K562 (cell line): ENCODE data around the gene ERRFI1. TPM values are rescaled to one million over a fixed set of nuclear protein-coding genes. Genes with fewer than 3 reads are reported as not detected.

Source experiments
- ATAC-seq: fragments of 200-7000 bp; cut with Tn5 transposase; 3 replicates; pipeline ENCODE4 v1.9.1; 2020; ENCODE audit warnings: moderate library complexity
- BruUV-seq: library from RNA; stranded (reverse); fragments of 400-500 nt; replicated peaks from 2 replicates; lab custom pipeline; 2021; lab: Mats Ljungman, UMichigan
- CTCF ChIA-PET: fragments of 300-600 bp; formaldehyde crosslinking; extraction: SDS; loops from one replicate; lab custom pipeline; 2021; ENCODE audit warnings: low intra/inter-chr PET ratio; lab: Yijun Ruan, JAX
- POLR2A ChIA-PET: fragments of 300-600, 350-650 bp; sonication (Branson Sonifier 250); formaldehyde crosslinking; extraction: SDS; loops from one replicate; lab custom pipeline; 2021; ENCODE audit warnings: antibody characterized with exemption, inconsistent platforms; lab: Yijun Ruan, JAX
- DNase-seq, 4 experiments: peaks; one replicate each; pipeline versions ENCODE4 v3.0.0 to v3.0.0-alpha.2; 2011 to 2018; ENCODE audit warnings: low spot score in 3 of 4, mixed read lengths in 3 of 4; ENCODE audit errors: extremely low read depth in 1 of 4
- FAIRE-seq: peaks from 2 replicates; lab custom pipeline; 2011; peaks lifted over from hg19 to GRCh38; lab: Jason Lieb, UNC
- H2AFZ ChIP-seq: 2 replicates; pipeline ENCODE4 v1.6.0; 2011; ENCODE audit warnings: low read depth, low read length, control low read depth, inconsistent platforms
- H3K27ac ChIP-seq: fragments of 200-600 bp; 3 replicates; pipeline ENCODE4 v1.8.0; 2011; ENCODE audit warnings: low read depth, mild to moderate bottlenecking, control low read depth, inconsistent platforms, low read length, moderate library complexity, mixed read lengths; ENCODE audit errors: extremely low read depth
- H3K27me3 ChIP-seq, 2 experiments: fragments of 300-600 bp in 1 of 2; 2 replicates in 1 of 2; 3 replicates in 1 of 2; pipeline versions ENCODE4 v1.6.0 to v1.8.0; 2011; ENCODE audit warnings: inconsistent platforms in 2 of 2, low read length in 2 of 2, mild to moderate bottlenecking in 1 of 2, mixed read lengths in 1 of 2, moderate library complexity in 1 of 2; ENCODE audit not compliant: control insufficient read depth in 2 of 2, insufficient read depth in 2 of 2
- H3K36me3 ChIP-seq: fragments of 300-600 bp; 3 replicates; pipeline ENCODE4 v1.8.0; 2011; ENCODE audit warnings: mild to moderate bottlenecking, low read length, inconsistent platforms; ENCODE audit not compliant: control insufficient read depth, insufficient read depth
- H3K4me1 ChIP-seq, 2 experiments: fragments of 200-600 bp in 1 of 2; replicated peaks in 1 of 2; 2 replicates in 1 of 2; 3 replicates in 1 of 2; pipeline versions ENCODE4 v1.5.1 to v1.8.0; 2011; ENCODE audit warnings: inconsistent platforms in 2 of 2, low read length in 2 of 2, mild to moderate bottlenecking in 1 of 2, mixed read lengths in 1 of 2, moderate library complexity in 1 of 2; ENCODE audit not compliant: control insufficient read depth in 2 of 2, insufficient read depth in 2 of 2
- H3K4me2 ChIP-seq: 2 replicates; pipeline ENCODE4 v1.6.1; 2011; ENCODE audit warnings: low read length, control low read depth, inconsistent platforms, mixed read lengths; ENCODE audit not compliant: insufficient read depth
- H3K4me3 ChIP-seq: fragments of 200-600 bp; sonication (generic), shearing (Covaris generic); 2 replicates; pipeline ENCODE4 v1.5.1; 2016; ENCODE audit warnings: control low read depth, inconsistent platforms
- H3K79me2 ChIP-seq: fragments of 200-600 bp; 3 replicates; pipeline ENCODE4 v1.8.0; 2011; ENCODE audit warnings: low read length, inconsistent platforms; ENCODE audit not compliant: control insufficient read depth, insufficient read depth
- H3K9ac ChIP-seq, 2 experiments: 2 replicates each; pipeline versions ENCODE4 v1.6.0 to v1.6.1; 2011; ENCODE audit warnings: low read depth in 2 of 2, low read length in 2 of 2, control low read depth in 1 of 2, inconsistent platforms in 1 of 2, mild to moderate bottlenecking in 1 of 2, mixed read lengths in 1 of 2; ENCODE audit not compliant: insufficient read depth in 1 of 2
- H3K9me1 ChIP-seq: one replicate; pipeline ENCODE4 v1.6.0; 2011; ENCODE audit warnings: inconsistent platforms, mild to moderate bottlenecking, low read length, moderate library complexity; ENCODE audit not compliant: control insufficient read depth, insufficient read depth
- H3K9me3 ChIP-seq: replicated peaks from 2 replicates; pipeline ENCODE4 v1.5.1; 2011; ENCODE audit warnings: low read depth, low read length, inconsistent platforms; ENCODE audit not compliant: control insufficient read depth, insufficient read depth
- H4K20me1 ChIP-seq: replicated peaks from 2 replicates; pipeline ENCODE4 v1.6.1; 2011; ENCODE audit warnings: low read length, inconsistent platforms, mixed read lengths; ENCODE audit not compliant: control insufficient read depth, insufficient read depth
- E2F8 ChIP-seq: fragments of 450-650 bp; IDR thresholded peaks from 2 replicates; pipeline ENCODE4 v1.7.1; 2018; ENCODE audit warnings: mild to moderate bottlenecking, low read depth; ENCODE audit not compliant: partially characterized antibody
- FOXM1 ChIP-seq, 2 experiments: fragments of 450-650 bp in 1 of 2; sonication (generic) in 1 of 2; formaldehyde crosslinking in 1 of 2; IDR thresholded peaks; 2 replicates each; pipeline versions ENCODE4 v1.6.1 to v1.9.0; 2017 to 2022; ENCODE audit warnings: low read depth in 2 of 2, mild to moderate bottlenecking in 2 of 2, missing genetic modification reagents in 1 of 2, moderate library complexity in 1 of 2
- HDAC3 ChIP-seq: fragments of 450-650 bp; IDR thresholded peaks from 2 replicates; pipeline ENCODE4 v1.6.1; 2018; ENCODE audit warnings: borderline replicate concordance, mild to moderate bottlenecking, moderate library complexity; ENCODE audit not compliant: partially characterized antibody
- KLF13 ChIP-seq: fragments of 450-650 bp; IDR thresholded peaks from 2 replicates; pipeline ENCODE4 v1.6.1; 2016; ENCODE audit warnings: missing genetic modification characterization, low read depth, mild to moderate bottlenecking, missing compliant biosample characterization, moderate library complexity, borderline replicate concordance
- NBN ChIP-seq: fragments of 450-650 bp; IDR thresholded peaks from 2 replicates; pipeline ENCODE4 v1.6.1; 2016; ENCODE audit warnings: low read depth, mild to moderate bottlenecking
- PHF21A ChIP-seq: fragments of 450-650 bp; IDR thresholded peaks from 2 replicates; pipeline ENCODE4 v1.6.1; 2017; ENCODE audit warnings: low read depth, borderline replicate concordance
- RNF2 ChIP-seq: sonication (generic); IDR thresholded peaks from 2 replicates; pipeline ENCODE4 v1.6.1; 2016
- SIRT6 ChIP-seq: IDR thresholded peaks from one replicate; pipeline ENCODE4 v1.6.1; 2012; ENCODE audit warnings: low read depth, mild to moderate bottlenecking, control low read depth, inconsistent platforms, low read length, moderate library complexity
- SNAPC5 ChIP-seq: fragments of 250-450 bp; sonication (Bioruptor Pico); IDR thresholded peaks from 2 replicates; pipeline ENCODE4 v1.8.0; 2021; ENCODE audit warnings: moderate library complexity, mild to moderate bottlenecking, inconsistent platforms
- SREBF1 ChIP-seq: fragments of 150-350 bp; IDR thresholded peaks from 2 replicates; pipeline ENCODE4 v1.6.1; 2014; ENCODE audit warnings: antibody characterized with exemption, low read depth, low read length, borderline replicate concordance
- SRSF1 ChIP-seq: fragments of 200-400 bp; formaldehyde crosslinking; IDR thresholded peaks from 2 replicates; pipeline ENCODE4 v1.6.1; 2017; ENCODE audit warnings: mild to moderate bottlenecking, low read depth, low read length, moderate library complexity
- TEAD2 ChIP-seq: fragments of 450-650 bp; IDR thresholded peaks from 2 replicates; pipeline ENCODE4 v1.6.1; 2016; ENCODE audit warnings: missing genetic modification characterization, control low read depth, missing compliant biosample characterization
- XRCC3 ChIP-seq: fragments of 450-650 bp; IDR thresholded peaks from 2 replicates; pipeline ENCODE4 v1.6.1; 2017; ENCODE audit warnings: mild to moderate bottlenecking, moderate library complexity
- ZBTB8A ChIP-seq: fragments of 450-650 bp; IDR thresholded peaks from 2 replicates; pipeline ENCODE4 v1.6.1; 2018; ENCODE audit warnings: mild to moderate bottlenecking, moderate library complexity; ENCODE audit not compliant: partially characterized antibody
- ZNF282 ChIP-seq: sonication (generic); formaldehyde crosslinking; IDR thresholded peaks from 2 replicates; pipeline ENCODE4 v1.8.1; 2023; ENCODE audit warnings: missing genetic modification reagents
- ZNF583 ChIP-seq: fragments of 250-450 bp; sonication (Bioruptor Pico); IDR thresholded peaks from 2 replicates; pipeline ENCODE4 v1.4.0; 2020
- ZNF740 ChIP-seq, 3 experiments: fragments of 200-800 bp in 1 of 3; sonication (Bioruptor generic) in 1 of 3; sonication (generic) in 1 of 3; formaldehyde crosslinking in 1 of 3; IDR thresholded peaks; 2 replicates each; pipeline versions ENCODE4 v1.6.1 to v1.8.0; 2016 to 2022; ENCODE audit warnings: mild to moderate bottlenecking in 2 of 3, missing compliant biosample characterization in 2 of 3, missing genetic modification characterization in 2 of 3, missing genetic modification reagents in 1 of 3
- WGBS: fragments of 100-300 bp; shearing (Covaris generic); methylation state at CpG from one replicate; pipeline ENCODE4 v1.1.6; 2016; ENCODE audit warnings: low coverage, mixed read lengths; ENCODE audit not compliant: insufficient coverage; ENCODE audit errors: missing lambda C conversion rate; 5-methylcytosine and 5-hydroxymethylcytosine counted together
- in situ Hi-C: fragments of 300-500 bp; cut with MboI; formaldehyde crosslinking; loops from 4 replicates; pipeline ENCODE4 v1.15.0; 2018; ENCODE audit warnings: inconsistent platforms, mixed read lengths
- intact Hi-C: fragments of 100-400 bp; cut with micrococcal nuclease; formaldehyde crosslinking; loops from 2 replicates; pipeline ENCODE4 v1.14.2; 2022
- polyA plus RNA-seq, 8 experiments: library from polyadenylated mRNA; depleted of rRNA in 4 of 8; stranded (reverse) in 5 of 8; unstranded in 3 of 8; fragments of >200 nt; fragmentation: Nextera tagmentation in 2 of 8; fragmentation: Illumina TruSeq in 1 of 8; extraction: Ambion mirVana in 2 of 8; extraction: Trizol in 1 of 8; gene quantifications; 2 replicates each; pipeline versions ENCODE4 v1.2.1 to v1.2.3, GENCODE V29; 2011 to 2014; ENCODE audit warnings: inconsistent platforms in 1 of 8, missing spikeins in 1 of 8
- total RNA-seq, 7 experiments: library from RNA; depleted of rRNA in 6 of 7; stranded (reverse); fragments of >200 nt in 6 of 7; fragmentation: Illumina TruSeq in 2 of 7; extraction: Trizol in 2 of 7; gene quantifications; 2 replicates each; pipeline versions ENCODE4 v1.2.1 to v1.2.3, GENCODE V29; 2011 to 2021; ENCODE audit warnings: low replicate concordance in 1 of 7

ERRFI1 gene
- total and polyA plus RNA-seq, 9 of the 15 experiments (the other 6 are each of a cell fraction or from before 2014, with no cell fraction given): 0.67 to 4.4 (median 1.1) TPM

- Histone ChIP-seq H3K27ac (no peak overlapping the region), H3K4me3 (no peak overlapping the region), H4K20me1 (peaks cover 12% of the 10 kb centered on the region), H3K9me3 (no peaks in the 10 kb centered on the region), H3K4me2 (no peak overlapping the region), H2AFZ (no peak overlapping the region), H3K79me2 (0 out of 3 replicates have a peak, but pooled peaks cover 13% of the 10 kb centered on the region), H3K4me1 (no peaks in the 10 kb centered on the region; a peak in 3 of 5 replicates), H3K9me1 (peaks cover 3% of the 10 kb centered on the region), H3K9ac (no peak overlapping the region), H3K36me3 (peaks cover 67% of the 10 kb centered on the region), H3K27me3 (no peaks in the 10 kb centered on the region)
- WGBS: 94% methylated on average over 15 of the region's 15 CpGs
- CTCF ChIA-PET: no interaction called here
- BruUV-seq: TSS peak; percentile 24
- in situ Hi-C loops (no loop called here), intact Hi-C loops (no loop called here)
- FAIRE-seq (no peak), DNase-seq (no peak), ATAC-seq (no peak)
- no peak for TF ChIP-seq HDAC3
- no peak for TF ChIP-seq KLF13 (tag)
- no peak for TF ChIP-seq PHF21A
- TF ChIP-seq NBN: no peak
- no peak for TF ChIP-seq E2F8
- no peak for TF ChIP-seq SNAPC5 (CRISPR knock-in tag)
- no peak for TF ChIP-seq SRSF1
- TF ChIP-seq RNF2: no peak
- TF ChIP-seq FOXM1 (IDR thresholded peaks at IDR 0.05; ENCODE audit: low read depth): no peak
- no peak for TF ChIP-seq FOXM1 (CRISPR knock-in tag; IDR thresholded peaks at IDR 0.05; ENCODE audit: low read depth)
- TF ChIP-seq ZNF282 (CRISPR knock-in tag): no peak
- no peak for TF ChIP-seq SREBF1
- TF ChIP-seq ZBTB8A: no peak
- TF ChIP-seq ZNF583 (CRISPR knock-in tag): no peak
- TF ChIP-seq SIRT6: no peak
- no peak for TF ChIP-seq XRCC3
- no peak for TF ChIP-seq TEAD2
- no peak for TF ChIP-seq ZNF740 (CRISPR knock-in tag; IDR thresholded peaks at IDR 0.05)
- no peak for TF ChIP-seq ZNF740 (tag; IDR thresholded peaks at IDR 0.05)
- POLR2A ChIA-PET: interaction anchor here (0.6 to 1.9 kb wide), 3 partner anchors 9 to 56 kb away, joined by 3 to 8 read pairs (median 5); partner anchors contain the start of gene PARK7
These were observed 41.3 kb downstream of the ERRFI1 start for GRCh38 chr1:7984811-7985210.
